CD4-positive, alpha-beta T cell treated with Interleukin-6 at 100 ng/mL for 8 hours (primary cell): ENCODE measurements around the gene BMP5.

Experiments used
- DNase-seq: peaks from one replicate; pipeline ENCODE4 v3.0.0-alpha.2; 2020; ENCODE audit warnings: mixed read lengths, low spot score

The BMP5 gene

GRCh38 chr6:55811074-55811473, 64.3 kb downstream of the BMP5 start:
- no peak for DNase-seq

- no peak for DNase-seq
Measured at GRCh38 chr6:55802259-55802658, 73.1 kb downstream of the BMP5 start.

- no peak for DNase-seq
Measured at GRCh38 chr6:55798571-55798970, 76.8 kb downstream of the BMP5 start.

GRCh38 chr6:55794136-55794812, 81.1 kb downstream of the BMP5 start:
- no peak for DNase-seq

- DNase-seq: no peak
Measured at GRCh38 chr6:55785273-55785672, 90.1 kb downstream of the BMP5 start.

GRCh38 chr6:55782275-55782674, 93.1 kb downstream of the BMP5 start:
- DNase-seq: no peak

GRCh38 chr6:55778705-55779104, 96.7 kb downstream of the BMP5 start:
- DNase-seq: no peak

- no peak for DNase-seq
Measured at GRCh38 chr6:55777469-55777868, 97.9 kb downstream of the BMP5 start.

GRCh38 chr6:55776113-55776512, 99.3 kb downstream of the BMP5 start:
- no peak for DNase-seq

GRCh38 chr6:55775029-55775318, 100.4 kb downstream of the BMP5 start:
- DNase-seq: no peak

- DNase-seq: no peak
Measured at GRCh38 chr6:55774286-55775028, 100.9 kb downstream of the BMP5 start.

- no peak for DNase-seq
Measured at GRCh38 chr6:55773620-55774216, 101.7 kb downstream of the BMP5 start.

GRCh38 chr6:55772730-55773129, 102.7 kb downstream of the BMP5 start:
- no peak for DNase-seq

GRCh38 chr6:55759536-55759935, 115.9 kb downstream of the BMP5 start:
- DNase-seq: no peak

- no peak for DNase-seq
Measured at GRCh38 chr6:55758156-55758937, 117.0 kb downstream of the BMP5 start.

GRCh38 chr6:55756531-55757031, 118.8 kb downstream of the BMP5 start:
- DNase-seq: no peak

- no peak for DNase-seq
Measured at GRCh38 chr6:55748880-55749279, 126.5 kb downstream of the BMP5 start.

- DNase-seq: no peak
Measured at GRCh38 chr6:55746473-55746872, 128.9 kb downstream of the BMP5 start.

- DNase-seq: no peak
Measured at GRCh38 chr6:55734256-55734655, 141.1 kb downstream of the BMP5 start.

- no peak for DNase-seq
Measured at GRCh38 chr6:55729665-55730064, 145.7 kb downstream of the BMP5 start.

GRCh38 chr6:55726144-55726543, 149.2 kb downstream of the BMP5 start:
- no peak for DNase-seq

- DNase-seq: no peak
Measured at GRCh38 chr6:55714831-55715230, 160.6 kb downstream of the BMP5 start.

- no peak for DNase-seq
Measured at GRCh38 chr6:55713436-55713835, 162.0 kb downstream of the BMP5 start.
